Activated CD4-positive, alpha-beta T cell treated with anti-CD3 and anti-CD28 coated beads, Interleukin-2, amount 10 ng/mL, durations not matched to agents 7 days and 5 days (primary cell): Measurements from ENCODE around the gene KLHDC4. TPM values are rescaled to one million over a fixed set of nuclear protein-coding genes. Genes with fewer than 3 reads are reported as not detected.
"Not testable (repeated sequence)": the region's sequence is repeated elsewhere in the genome, so short reads cannot be mapped to it uniquely, and the experiment has no call there.

Experiments used
- CTCF ChIA-PET: fragments of 350-600 bp; sonication (Branson Sonifier 250); formaldehyde crosslinking; loops from one replicate; lab custom pipeline; 2021; ENCODE audit warnings: antibody characterized with exemption; lab: Charles Lee
- POLR2A ChIA-PET: fragments of 350-600 bp; sonication (Branson Sonifier 250); formaldehyde crosslinking; loops from one replicate; lab custom pipeline; 2021; ENCODE audit warnings: antibody characterized with exemption; lab: Charles Lee
- DNase-seq: peaks from one replicate; pipeline ENCODE4 v3.0.0-alpha.2; 2020
- H3K27ac Mint-ChIP-seq: one replicate; pipeline ENCODE4 v1.8.0; 2021; ENCODE audit warnings: mild to moderate bottlenecking, moderate library complexity, mixed read lengths
- H3K27me3 Mint-ChIP-seq: one replicate; pipeline ENCODE4 v1.8.0; 2021; ENCODE audit warnings: mixed read lengths
- H3K36me3 Mint-ChIP-seq: one replicate; pipeline ENCODE4 v1.8.0; 2021; ENCODE audit warnings: low read depth, mixed read lengths
- H3K4me1 Mint-ChIP-seq: one replicate; pipeline ENCODE4 v1.8.0; 2021; ENCODE audit warnings: mixed read lengths
- H3K4me3 Mint-ChIP-seq: one replicate; pipeline ENCODE4 v1.8.0; 2021; ENCODE audit warnings: mild to moderate bottlenecking, moderate library complexity, mixed read lengths
- H3K9me3 Mint-ChIP-seq: one replicate; pipeline ENCODE4 v1.8.0; 2021; ENCODE audit warnings: mixed read lengths
- total RNA-seq, 2 experiments: library from RNA; stranded (reverse); gene quantifications; one replicate each; pipeline ENCODE4 v1.2.3, GENCODE V29; 2021

Gene KLHDC4
- total RNA-seq, 2 experiments from 2014 or later = 83.2 to 102 TPM

GRCh38 chr16:87722590-87723225 is 43.1 kb downstream of the KLHDC4 start:
- CTCF ChIA-PET = interaction anchor here (1.2 to 1.7 kb wide), 4 partner anchors 9 to 149 kb away, joined by 3 to 4 read pairs (median 4); no protein-coding TSS in a partner anchor
- Mint-ChIP-seq H3K4me1 (peaks cover 20% of the 10 kb centered on the region), H3K27ac (no peak overlapping the region), H3K27me3 (no peaks in the 10 kb centered on the region), H3K9me3 (no peaks in the 10 kb centered on the region), H3K36me3 (peaks cover 60% of the 10 kb centered on the region), H3K4me3 (no peak overlapping the region)
- DNase-seq = no peak
- POLR2A ChIA-PET = no interaction called here

- Mint-ChIP-seq H3K4me1 (peaks cover 22% of the 10 kb centered on the region), H3K9me3 (no peaks in the 10 kb centered on the region), H3K4me3 (no peak overlapping the region), H3K27ac (no peak overlapping the region), H3K36me3 (peaks cover 54% of the 10 kb centered on the region), H3K27me3 (no peaks in the 10 kb centered on the region)
- ChIA-PET POLR2A (no interaction called here), CTCF (interaction anchor here (1.2 to 1.7 kb wide), 3 partner anchors 8 to 19 kb away, joined by 3 to 4 read pairs (median 3); no protein-coding TSS in a partner anchor)
- no peak for DNase-seq
Measured at GRCh38 chr16:87721622-87722585, 43.9 kb downstream of the KLHDC4 start.

GRCh38 chr16:87720446-87720845 is 45.3 kb downstream of the KLHDC4 start:
- POLR2A ChIA-PET = no interaction called here
- no peak for DNase-seq
- no peak overlapping the region for H3K4me3 Mint-ChIP-seq
- H3K4me1 Mint-ChIP-seq = peaks cover 23% of the 10 kb centered on the region
- no peaks in the 10 kb centered on the region for H3K9me3 Mint-ChIP-seq
- H3K27me3 Mint-ChIP-seq = no peaks in the 10 kb centered on the region
- no peak overlapping the region for H3K27ac Mint-ChIP-seq
- CTCF ChIA-PET = no interaction called here
- peaks cover 53% of the 10 kb centered on the region for H3K36me3 Mint-ChIP-seq

GRCh38 chr16:87718831-87719230 is 47.0 kb downstream of the KLHDC4 start:
- H3K4me1 Mint-ChIP-seq = peaks cover 28% of the 10 kb centered on the region
- H3K4me3 Mint-ChIP-seq, POLR2A ChIA-PET, DNase-seq, CTCF ChIA-PET, H3K9me3 Mint-ChIP-seq, H3K27ac Mint-ChIP-seq, H3K27me3 Mint-ChIP-seq: not testable (repeated sequence)
- H3K36me3 Mint-ChIP-seq = peaks cover 51% of the 10 kb centered on the region

GRCh38 chr16:87715658-87716057 is 50.1 kb downstream of the KLHDC4 start:
- CTCF ChIA-PET = interaction anchor here (0.9 to 2.7 kb wide), 2 partner anchors 11 to 69 kb away, joined by 3 to 8 read pairs; no protein-coding TSS in a partner anchor
- no peak for DNase-seq
- H3K27me3 Mint-ChIP-seq = no peaks in the 10 kb centered on the region
- no peaks in the 10 kb centered on the region for H3K9me3 Mint-ChIP-seq
- POLR2A ChIA-PET = no interaction called here
- H3K27ac Mint-ChIP-seq = peak overlapping the region; percentile 91
- H3K36me3 Mint-ChIP-seq = peaks cover 40% of the 10 kb centered on the region
- H3K4me3 Mint-ChIP-seq = no peak overlapping the region
- peaks cover 39% of the 10 kb centered on the region for H3K4me1 Mint-ChIP-seq

GRCh38 chr16:87715231-87715630 is 50.6 kb downstream of the KLHDC4 start:
- Mint-ChIP-seq H3K27me3 (no peaks in the 10 kb centered on the region), H3K4me3 (no peak overlapping the region), H3K27ac (peak overlapping the region; percentile 91), H3K4me1 (peaks cover 39% of the 10 kb centered on the region), H3K36me3 (peaks cover 40% of the 10 kb centered on the region), H3K9me3 (no peaks in the 10 kb centered on the region)
- ChIA-PET CTCF (interaction anchor here (0.9 to 2.7 kb wide), 3 partner anchors 10 to 69 kb away, joined by 3 to 8 read pairs (median 6); no protein-coding TSS in a partner anchor), POLR2A (no interaction called here)
- DNase-seq = no peak

GRCh38 chr16:87713451-87714229 is 52.1 kb downstream of the KLHDC4 start:
- Mint-ChIP-seq H3K36me3 (peaks cover 34% of the 10 kb centered on the region), H3K4me3 (peak overlapping the region; percentile 30), H3K27me3 (no peaks in the 10 kb centered on the region), H3K9me3 (no peaks in the 10 kb centered on the region), H3K4me1 (peaks cover 39% of the 10 kb centered on the region), H3K27ac (peak overlapping the region; percentile 96)
- CTCF ChIA-PET = interaction anchor here (0.6 to 2.7 kb wide), 4 partner anchors 9 to 714 kb away, joined by 3 to 8 read pairs (median 5); no protein-coding TSS in a partner anchor
- peak; percentile 82 for DNase-seq
- POLR2A ChIA-PET = no interaction called here

GRCh38 chr16:87712184-87712762 is 53.5 kb downstream of the KLHDC4 start:
- POLR2A ChIA-PET = no interaction called here
- CTCF ChIA-PET = no interaction called here
- H3K27ac Mint-ChIP-seq = peak overlapping the region; percentile 96
- peaks cover 34% of the 10 kb centered on the region for H3K4me1 Mint-ChIP-seq
- H3K27me3 Mint-ChIP-seq = no peaks in the 10 kb centered on the region
- no peaks in the 10 kb centered on the region for H3K9me3 Mint-ChIP-seq
- H3K4me3 Mint-ChIP-seq = no peak overlapping the region
- no peak for DNase-seq
- peaks cover 42% of the 10 kb centered on the region for H3K36me3 Mint-ChIP-seq

- POLR2A ChIA-PET = no interaction called here
- Mint-ChIP-seq H3K27me3 (no peaks in the 10 kb centered on the region), H3K27ac (no peak overlapping the region), H3K4me3 (no peak overlapping the region), H3K36me3 (peaks cover 42% of the 10 kb centered on the region), H3K9me3 (no peaks in the 10 kb centered on the region), H3K4me1 (peaks cover 34% of the 10 kb centered on the region)
- no peak for DNase-seq
- CTCF ChIA-PET = interaction anchor here (1.3 to 1.6 kb wide), 2 partner anchors 17 to 36 kb away, joined by 3 read pairs; no protein-coding TSS in a partner anchor
Measured at GRCh38 chr16:87710887-87711286, 54.9 kb downstream of the KLHDC4 start.

- H3K9me3 Mint-ChIP-seq = no peaks in the 10 kb centered on the region
- DNase-seq = no peak
- no peaks in the 10 kb centered on the region for H3K27me3 Mint-ChIP-seq
- ChIA-PET CTCF (interaction anchor here (1.3 to 1.6 kb wide), 2 partner anchors 18 to 37 kb away, joined by 3 read pairs; no protein-coding TSS in a partner anchor), POLR2A (no interaction called here)
- peaks cover 25% of the 10 kb centered on the region for H3K4me1 Mint-ChIP-seq
- no peak overlapping the region for H3K4me3 Mint-ChIP-seq
- H3K27ac Mint-ChIP-seq = no peak overlapping the region
- H3K36me3 Mint-ChIP-seq = peaks cover 33% of the 10 kb centered on the region
Measured at GRCh38 chr16:87709677-87710076, 56.1 kb downstream of the KLHDC4 start.

GRCh38 chr16:87708881-87709638 is 56.7 kb downstream of the KLHDC4 start:
- POLR2A ChIA-PET = no interaction called here

More at GRCh38 chr16:87708881-87709638, 56.7 kb downstream of the KLHDC4 start:
- Mint-ChIP-seq H3K36me3 (peaks cover 31% of the 10 kb centered on the region), H3K4me1 (peaks cover 23% of the 10 kb centered on the region), H3K27me3 (no peaks in the 10 kb centered on the region), H3K4me3 (no peak overlapping the region), H3K27ac (no peak overlapping the region), H3K9me3 (no peaks in the 10 kb centered on the region)
- CTCF ChIA-PET = interaction anchor here (1.3 to 1.6 kb wide), 2 partner anchors 19 to 38 kb away, joined by 3 read pairs; no protein-coding TSS in a partner anchor
- no peak for DNase-seq
